Uterus (tissue), 2 donors: ENCODE data around the gene SNX13.
"Not testable (repeated sequence)": the region's sequence is repeated elsewhere in the genome, so short reads cannot be mapped to it uniquely, and the experiment has no call there.

Source experiments
- CTCF ChIP-seq, 4 experiments: fragments of 200-600 bp in 2 of 4; fragments of 450-650 bp in 2 of 4; sonication (generic) in 2 of 4; IDR thresholded peaks; one replicate each; pipeline ENCODE4 v1.5.1; 2016 to 2019; ENCODE audit warnings: antibody characterized with exemption in 4 of 4, mild to moderate bottlenecking in 2 of 4, moderate library complexity in 1 of 4
- POLR2A ChIP-seq, 2 donors: fragments of 450-650 bp; IDR thresholded peaks; one replicate each; pipeline ENCODE4 v1.6.1; 2016; ENCODE audit warnings: antibody characterized with exemption in 2 of 2, mild to moderate bottlenecking in 1 of 2, moderate library complexity in 1 of 2

- TF ChIP-seq CTCF, POLR2A (IDR thresholded peaks at IDR 0.05): not testable (repeated sequence)
These were observed 31.0 kb downstream of the SNX13 start for GRCh38 chr7:17909310-17909709.
